ENCODE data around the gene MLLT6.

The MLLT6 gene

DNA sequence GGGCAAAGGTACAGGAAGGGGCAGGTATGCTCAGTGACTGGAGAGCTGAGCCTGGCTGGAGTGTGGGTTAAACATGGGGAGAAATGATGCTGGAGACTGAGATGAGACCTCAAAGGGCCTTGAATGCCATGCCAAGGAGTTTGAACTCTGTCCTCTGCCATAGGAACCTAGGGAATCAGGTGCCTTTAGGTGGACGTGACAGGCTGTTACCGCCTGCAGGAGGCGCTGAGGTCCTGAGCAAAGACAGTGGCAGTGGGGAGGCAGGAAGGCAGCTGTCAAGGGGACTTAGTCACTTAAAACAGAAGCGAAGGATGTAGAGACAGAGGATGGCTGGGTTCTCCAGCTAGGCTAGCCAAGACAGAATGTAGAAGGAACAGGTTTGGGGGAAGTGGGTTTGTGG lies 56.5 kb downstream of the MLLT6 start:
- no peak overlapping the region for H3K4me3 ChIP-seq (IDR thresholded peaks at IDR 0.05; ENCODE audit: insufficient read depth, low read depth, low read length)
- H3K4me1 ChIP-seq (ENCODE audit: low read depth, poor library complexity, severe bottlenecking): no peaks in the 10 kb centered on the region
- H3K27me3 ChIP-seq (ENCODE audit: insufficient read depth, low read depth): no peaks in the 10 kb centered on the region
- H3K27ac ChIP-seq: no peak overlapping the region
- H3K4me2 ChIP-seq: no peak overlapping the region
- TF ChIP-seq, protein P1, sequence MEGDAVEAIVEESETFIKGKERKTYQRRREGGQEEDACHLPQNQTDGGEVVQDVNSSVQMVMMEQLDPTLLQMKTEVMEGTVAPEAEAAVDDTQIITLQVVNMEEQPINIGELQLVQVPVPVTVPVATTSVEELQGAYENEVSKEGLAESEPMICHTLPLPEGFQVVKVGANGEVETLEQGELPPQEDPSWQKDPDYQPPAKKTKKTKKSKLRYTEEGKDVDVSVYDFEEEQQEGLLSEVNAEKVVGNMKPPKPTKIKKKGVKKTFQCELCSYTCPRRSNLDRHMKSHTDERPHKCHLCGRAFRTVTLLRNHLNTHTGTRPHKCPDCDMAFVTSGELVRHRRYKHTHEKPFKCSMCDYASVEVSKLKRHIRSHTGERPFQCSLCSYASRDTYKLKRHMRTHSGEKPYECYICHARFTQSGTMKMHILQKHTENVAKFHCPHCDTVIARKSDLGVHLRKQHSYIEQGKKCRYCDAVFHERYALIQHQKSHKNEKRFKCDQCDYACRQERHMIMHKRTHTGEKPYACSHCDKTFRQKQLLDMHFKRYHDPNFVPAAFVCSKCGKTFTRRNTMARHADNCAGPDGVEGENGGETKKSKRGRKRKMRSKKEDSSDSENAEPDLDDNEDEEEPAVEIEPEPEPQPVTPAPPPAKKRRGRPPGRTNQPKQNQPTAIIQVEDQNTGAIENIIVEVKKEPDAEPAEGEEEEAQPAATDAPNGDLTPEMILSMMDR (conservative IDR thresholded peaks at IDR 0.05; ENCODE audit: low read depth, low read length): peak; percentile 59
- no peak overlapping the region for H3K9ac ChIP-seq
- H3K79me2 ChIP-seq (ENCODE audit: insufficient read depth, low read depth): no peaks in the 10 kb centered on the region; the same call in 1 of the 2 replicates
- no peaks in the 10 kb centered on the region for H4K20me1 ChIP-seq (ENCODE audit: insufficient read depth)
- peaks cover 6% of the 10 kb centered on the region; the same call in 1 of the 2 replicates for H3K36me3 ChIP-seq (ENCODE audit: insufficient read depth)
- H2AFZ ChIP-seq (ENCODE audit: low read depth): no peak overlapping the region

- TF ChIP-seq, protein P1 (conservative IDR thresholded peaks at IDR 0.05; ENCODE audit: low read depth, low read length): no peak
- Histone ChIP-seq H3K4me2 (no peak overlapping the region), H3K4me3 (IDR thresholded peaks at IDR 0.05; ENCODE audit: insufficient read depth, low read depth, low read length) (no peak overlapping the region), H3K27ac (no peak overlapping the region), H3K36me3 (ENCODE audit: insufficient read depth) (peaks cover 4% of the 10 kb centered on the region; the same call in 1 of the 2 replicates), H3K79me2 (ENCODE audit: insufficient read depth, low read depth) (no peaks in the 10 kb centered on the region; the same call in 1 of the 2 replicates), H2AFZ (ENCODE audit: low read depth) (no peak overlapping the region), H3K9ac (no peak overlapping the region), H3K4me1 (ENCODE audit: low read depth, poor library complexity, severe bottlenecking) (no peaks in the 10 kb centered on the region), H4K20me1 (ENCODE audit: insufficient read depth) (no peaks in the 10 kb centered on the region), H3K27me3 (ENCODE audit: insufficient read depth, low read depth) (no peaks in the 10 kb centered on the region)
Measured at GRCh38 chr17:38762231-38762630, 57.2 kb downstream of the MLLT6 start.

DNA sequence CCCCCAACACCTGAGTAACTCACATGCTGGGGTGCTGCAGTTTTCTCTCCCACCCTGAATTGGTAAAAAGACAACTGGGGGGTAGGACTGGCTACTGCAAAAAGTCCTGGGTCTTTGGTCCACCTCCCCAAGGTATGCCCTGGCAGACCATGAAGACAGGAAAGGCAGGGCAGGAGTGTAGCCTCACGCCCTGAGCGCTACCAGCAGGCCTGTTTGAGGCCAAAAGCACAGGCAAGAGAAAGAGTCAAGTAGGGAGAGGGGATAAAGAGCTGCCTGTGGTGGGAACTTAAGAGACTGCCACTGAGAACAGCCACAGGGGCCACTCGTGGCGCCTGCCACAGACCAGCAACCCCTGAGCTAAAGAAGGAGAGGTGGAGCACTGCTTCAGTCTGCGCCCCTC lies 61.3 kb downstream of the MLLT6 start:
- Histone ChIP-seq H3K4me2 (no peak overlapping the region), H3K4me1 (ENCODE audit: low read depth, poor library complexity, severe bottlenecking) (no peaks in the 10 kb centered on the region), H3K36me3 (ENCODE audit: insufficient read depth) (no peaks in the 10 kb centered on the region; the same call in 1 of the 2 replicates), H3K79me2 (ENCODE audit: insufficient read depth, low read depth) (no peaks in the 10 kb centered on the region), H3K4me3 (IDR thresholded peaks at IDR 0.05; ENCODE audit: insufficient read depth, low read depth, low read length) (no peak overlapping the region), H3K9ac (no peak overlapping the region), H3K27ac (no peak overlapping the region), H3K27me3 (ENCODE audit: insufficient read depth, low read depth) (no peaks in the 10 kb centered on the region), H4K20me1 (ENCODE audit: insufficient read depth) (no peaks in the 10 kb centered on the region), H2AFZ (ENCODE audit: low read depth) (no peak overlapping the region)
- TF ChIP-seq, protein P1 (conservative IDR thresholded peaks at IDR 0.05; ENCODE audit: low read depth, low read length): no peak

DNA sequence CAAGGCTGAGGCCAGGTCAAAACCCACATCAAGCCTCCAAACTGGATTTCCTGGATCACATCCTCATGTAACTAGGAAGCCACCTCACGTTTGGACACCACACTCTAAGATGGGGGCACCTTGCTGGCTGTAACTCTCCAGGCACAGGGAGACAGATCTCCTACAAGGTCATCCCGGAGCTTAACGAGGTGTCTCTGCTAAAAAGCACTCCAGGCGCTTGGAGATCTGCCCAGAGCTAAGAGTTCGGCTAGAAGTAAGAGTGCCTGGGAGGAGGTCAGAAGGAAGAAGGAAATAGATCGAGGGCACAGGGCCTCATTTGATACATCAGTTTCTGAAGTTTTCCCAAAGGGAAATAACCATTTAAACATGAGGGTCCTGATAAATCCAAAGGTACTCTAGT lies 63.3 kb downstream of the MLLT6 start:
- Histone ChIP-seq H2AFZ (ENCODE audit: low read depth) (no peak overlapping the region), H3K4me2 (no peak overlapping the region), H3K79me2 (ENCODE audit: insufficient read depth, low read depth) (no peaks in the 10 kb centered on the region), H3K9ac (no peak overlapping the region), H3K36me3 (ENCODE audit: insufficient read depth) (no peaks in the 10 kb centered on the region), H3K4me3 (IDR thresholded peaks at IDR 0.05; ENCODE audit: insufficient read depth, low read depth, low read length) (no peak overlapping the region), H3K27me3 (ENCODE audit: insufficient read depth, low read depth) (no peaks in the 10 kb centered on the region), H3K4me1 (ENCODE audit: low read depth, poor library complexity, severe bottlenecking) (no peaks in the 10 kb centered on the region), H4K20me1 (ENCODE audit: insufficient read depth) (no peaks in the 10 kb centered on the region), H3K27ac (no peak overlapping the region)
- TF ChIP-seq, protein P1 (conservative IDR thresholded peaks at IDR 0.05; ENCODE audit: low read depth, low read length): no peak

Data from KMS-11 (cell line).